Tibial artery (tissue), 4 donors: ENCODE measurements around the gene ABLIM3.

ENCODE experiments used
- DNase-seq, 2 donors: peaks; one replicate each; pipeline ENCODE4 v3.0.0-alpha.2; 2019
- H3K27ac ChIP-seq, 2 donors: fragments of 200-600 bp; sonication (generic) in 1 of 2; 1 replicate in 1 of 2; 2 replicates in 1 of 2; pipeline ENCODE4 v1.5.1; 2018 to 2019; ENCODE audit warnings: mild to moderate bottlenecking in 1 of 2
- H3K27me3 ChIP-seq, 2 donors: fragments of 200-600 bp; sonication (generic) in 1 of 2; one replicate each; pipeline versions ENCODE4 v1.5.1 to v1.6.0; 2016 to 2019
- H3K36me3 ChIP-seq, 3 donors: fragments of 200-600 bp; sonication (generic) in 2 of 3; one replicate each; pipeline ENCODE4 v1.5.1; 2016 to 2019; ENCODE audit warnings: mild to moderate bottlenecking in 2 of 3
- H3K4me1 ChIP-seq, 4 donors: fragments of 200-600 bp; sonication (generic) in 2 of 4; 1 replicate in 3 of 4; 2 replicates in 1 of 4; pipeline ENCODE4 v1.5.1; 2016 to 2019
- H3K4me3 ChIP-seq, 2 donors: fragments of 200-600 bp; sonication (generic) in 1 of 2; 1 replicate in 1 of 2; 2 replicates in 1 of 2; pipeline ENCODE4 v1.5.1; 2018 to 2019; ENCODE audit warnings: mild to moderate bottlenecking in 2 of 2
- H3K9me3 ChIP-seq, 3 donors: fragments of 200-600 bp; sonication (generic) in 1 of 3; one replicate each; pipeline ENCODE4 v1.5.1; 2016 to 2019
- CTCF ChIP-seq, 2 experiments: fragments of 200-600 bp in 1 of 2; fragments of 450-650 bp in 1 of 2; IDR thresholded peaks; one replicate each; pipeline ENCODE4 v1.5.1; 2017 to 2019; ENCODE audit warnings: antibody characterized with exemption in 2 of 2, mild to moderate bottlenecking in 1 of 2, moderate library complexity in 1 of 2
- intact Hi-C: fragments of 100-400 bp; cut with DNase I; formaldehyde crosslinking; loops from one replicate; pipeline ENCODE4 v1.15.0; 2023; ENCODE audit warnings: low total_unique reads

The ABLIM3 gene

GRCh38 chr5:149118463-149118862 is 22.8 kb upstream of the ABLIM3 start:
- Histone ChIP-seq H3K27me3 (peaks cover 0 to 10% of the 10 kb centered on the region in 2 donors), H3K9me3 (peaks cover 0 to 6% (median 4%) of the 10 kb centered on the region in 3 donors), H3K4me1 (no peaks in the 10 kb centered on the region), H3K27ac (no peak overlapping the region), H3K4me3 (no peak overlapping the region), H3K36me3 (no peaks in the 10 kb centered on the region)
- no peak for TF ChIP-seq CTCF (IDR thresholded peaks at IDR 0.05)
- DNase-seq, result no peak
- intact Hi-C loops, result loop anchor here (10.0 kb wide), 1 partner anchor 384 kb away; no protein-coding TSS in a partner anchor

DNA sequence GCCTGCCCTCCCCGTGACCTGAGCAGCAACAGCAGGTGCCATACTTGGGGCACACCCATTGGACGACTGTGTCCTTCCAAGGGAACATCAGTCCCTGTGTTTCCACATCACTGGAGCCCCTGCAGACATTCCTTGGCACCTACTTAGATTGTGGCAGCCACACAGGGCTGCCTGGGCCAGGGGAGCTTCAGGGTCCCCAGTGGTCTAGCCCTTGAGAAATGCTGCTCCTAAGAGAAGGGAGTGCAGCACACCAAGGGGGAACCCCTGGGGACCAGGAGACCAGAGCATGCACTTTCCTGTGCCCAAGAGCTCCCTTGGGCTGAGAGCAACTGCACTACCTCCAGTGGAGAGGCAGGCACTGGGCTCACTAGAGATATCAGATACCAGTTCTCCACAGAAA is 20.1 kb upstream of the ABLIM3 start:
- H3K9me3 ChIP-seq, result peaks cover 0 to 6% (median 4%) of the 10 kb centered on the region in 3 donors
- no peaks in the 10 kb centered on the region for H3K4me1 ChIP-seq
- no peak overlapping the region for H3K4me3 ChIP-seq
- H3K27me3 ChIP-seq, result peaks cover 0 to 12% of the 10 kb centered on the region in 2 donors
- no peak for DNase-seq
- no peak overlapping the region for H3K27ac ChIP-seq
- intact Hi-C loops, result no loop called here
- H3K36me3 ChIP-seq, result no peaks in the 10 kb centered on the region
- no peak for TF ChIP-seq CTCF (IDR thresholded peaks at IDR 0.05)

DNA sequence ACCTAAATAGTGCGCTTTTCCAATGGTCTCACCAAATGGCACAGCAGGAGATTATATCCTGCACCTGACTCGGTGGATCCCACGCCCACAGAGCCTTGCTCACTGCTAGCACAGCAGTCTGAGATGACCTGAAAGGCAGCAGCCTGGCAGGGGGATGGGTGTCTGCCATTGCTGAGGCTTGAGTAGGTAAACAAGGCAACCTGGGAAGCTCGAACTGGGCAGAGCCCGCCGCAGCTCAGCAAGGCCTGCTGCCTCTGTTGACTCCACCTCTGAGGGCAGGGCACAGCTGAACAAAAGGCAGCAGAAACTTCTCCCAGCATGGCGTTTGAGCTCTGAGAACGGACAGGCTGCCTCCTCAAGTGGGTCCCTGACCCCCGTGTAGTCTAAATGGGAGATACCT is 18.1 kb upstream of the ABLIM3 start:
- H3K27ac ChIP-seq, result no peak overlapping the region
- no peaks in the 10 kb centered on the region for H3K4me1 ChIP-seq
- no peak for DNase-seq
- peaks cover 0 to 12% of the 10 kb centered on the region in 2 donors for H3K27me3 ChIP-seq
- H3K4me3 ChIP-seq, result no peak overlapping the region
- no peaks in the 10 kb centered on the region for H3K36me3 ChIP-seq
- no peak for TF ChIP-seq CTCF (IDR thresholded peaks at IDR 0.05)
- intact Hi-C loops, result no loop called here
- H3K9me3 ChIP-seq, result peaks cover 0 to 6% (median 4%) of the 10 kb centered on the region in 3 donors

DNA sequence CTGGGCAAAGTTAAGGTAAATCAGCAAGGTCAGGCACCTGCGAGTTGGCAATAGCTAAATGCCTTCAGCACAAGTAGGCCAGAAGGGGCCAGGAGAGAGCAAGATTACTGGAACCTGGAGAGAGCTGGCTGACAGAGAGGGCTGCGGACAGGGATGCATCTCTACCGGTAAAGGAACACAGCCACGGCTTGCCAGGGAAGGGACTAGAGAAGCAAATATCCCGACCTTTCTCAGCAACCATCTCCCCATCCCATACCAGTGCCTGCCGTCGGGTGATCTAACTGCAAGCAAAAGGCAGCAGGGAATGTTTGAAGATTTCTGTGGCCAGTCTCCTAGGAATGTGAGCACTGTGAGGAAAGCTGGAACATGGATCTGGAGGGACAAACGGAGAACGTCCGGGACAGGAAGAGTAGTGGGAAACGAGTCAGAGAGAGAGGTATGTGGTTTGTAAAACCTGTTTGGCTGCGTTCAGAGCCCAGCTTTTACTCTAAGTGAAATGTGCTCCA is 15.9 kb upstream of the ABLIM3 start:
- peaks cover 0 to 6% (median 4%) of the 10 kb centered on the region in 3 donors for H3K9me3 ChIP-seq
- H3K27ac ChIP-seq, result no peak overlapping the region
- no peaks in the 10 kb centered on the region for H3K4me1 ChIP-seq
- H3K4me3 ChIP-seq, result no peak overlapping the region
- no peak for DNase-seq
- no peak for TF ChIP-seq CTCF (IDR thresholded peaks at IDR 0.05)
- H3K27me3 ChIP-seq, result peaks cover 0 to 7% of the 10 kb centered on the region in 2 donors
- intact Hi-C loops, result no loop called here
- H3K36me3 ChIP-seq, result no peaks in the 10 kb centered on the region

GRCh38 chr5:149126906-149127305 is 14.4 kb upstream of the ABLIM3 start:
- no peak for TF ChIP-seq CTCF (IDR thresholded peaks at IDR 0.05)
- Histone ChIP-seq H3K27me3 (peaks cover 0 to 3% of the 10 kb centered on the region in 2 donors), H3K36me3 (no peaks in the 10 kb centered on the region), H3K4me1 (no peaks in the 10 kb centered on the region), H3K9me3 (peaks cover 0 to 6% (median 4%) of the 10 kb centered on the region in 3 donors), H3K27ac (no peak overlapping the region), H3K4me3 (no peak overlapping the region)
- no peak for DNase-seq
- intact Hi-C loops, result no loop called here
